ENCODE data around the gene IKZF2. TPM values are rescaled to one million over a fixed set of nuclear protein-coding genes. Genes with fewer than 3 reads are reported as not detected.

Gene IKZF2
- polyA plus RNA-seq, 4 donors: under 0.01 to 3.7 (median 0.22) TPM

GRCh38 chr2:213002383-213002782 is 149.0 kb downstream of the IKZF2 start:
- FAIRE-seq (no peak), DNase-seq (no peak)
- no peak overlapping the region for H3K4me3 ChIP-seq (ENCODE audit: low read depth in 1 of 3, low read length in 3 of 3)
- H3K27me3 ChIP-seq (ENCODE audit: control insufficient read depth in 3 of 3, insufficient read depth in 3 of 3, low read length in 3 of 3): no peaks in the 10 kb centered on the region
- no peaks in the 10 kb centered on the region for H3K9me3 ChIP-seq (ENCODE audit: control insufficient read depth in 2 of 2, insufficient read depth in 1 of 2, low read depth in 1 of 2, low read length in 1 of 2)
- no peaks in the 10 kb centered on the region for H3K36me3 ChIP-seq (ENCODE audit: control insufficient read depth in 3 of 3, insufficient read depth in 2 of 3, low read depth in 1 of 3, low read length in 3 of 3)
- no peak overlapping the region for H3K27ac ChIP-seq (ENCODE audit: low read depth in 1 of 3, low read length in 2 of 3)
- H3K4me1 ChIP-seq (ENCODE audit: control insufficient read depth in 3 of 3, insufficient read depth in 2 of 3, low read depth in 1 of 3, low read length in 2 of 3): no peaks in the 10 kb centered on the region

GRCh38 chr2:213001297-213001910 is 150.0 kb downstream of the IKZF2 start:
- no peaks in the 10 kb centered on the region for H3K4me1 ChIP-seq (ENCODE audit: control insufficient read depth in 3 of 3, insufficient read depth in 2 of 3, low read depth in 1 of 3, low read length in 2 of 3)
- no peaks in the 10 kb centered on the region for H3K27me3 ChIP-seq (ENCODE audit: control insufficient read depth in 3 of 3, insufficient read depth in 3 of 3, low read length in 3 of 3)
- 50 to 69% (median 55%) methylated on average over 3 of the region's 3 CpGs for WGBS, 3 donors
- no peaks in the 10 kb centered on the region for H3K9me3 ChIP-seq (ENCODE audit: control insufficient read depth in 2 of 2, insufficient read depth in 1 of 2, low read depth in 1 of 2, low read length in 1 of 2)
- H3K27ac ChIP-seq (ENCODE audit: low read depth in 1 of 3, low read length in 2 of 3): no peak overlapping the region
- DNase-seq (no peak), FAIRE-seq (no peak)
- no peak overlapping the region for H3K4me3 ChIP-seq (ENCODE audit: low read depth in 1 of 3, low read length in 3 of 3)
- no peaks in the 10 kb centered on the region for H3K36me3 ChIP-seq (ENCODE audit: control insufficient read depth in 3 of 3, insufficient read depth in 2 of 3, low read depth in 1 of 3, low read length in 3 of 3)

GRCh38 chr2:212998626-212999359 is 152.6 kb downstream of the IKZF2 start:
- FAIRE-seq: no peak
- H3K4me3 ChIP-seq (ENCODE audit: low read depth in 1 of 3, low read length in 3 of 3): no peak overlapping the region
- WGBS, 3 donors: 83 to 91% (median 87%) methylated on average over 2 of the region's 2 CpGs
- H3K27me3 ChIP-seq (ENCODE audit: control insufficient read depth in 3 of 3, insufficient read depth in 3 of 3, low read length in 3 of 3): no peaks in the 10 kb centered on the region
- no peaks in the 10 kb centered on the region for H3K4me1 ChIP-seq (ENCODE audit: control insufficient read depth in 3 of 3, insufficient read depth in 2 of 3, low read depth in 1 of 3, low read length in 2 of 3)
- DNase-seq: no peak
- H3K27ac ChIP-seq (ENCODE audit: low read depth in 1 of 3, low read length in 2 of 3): no peak overlapping the region
- no peaks in the 10 kb centered on the region for H3K36me3 ChIP-seq (ENCODE audit: control insufficient read depth in 3 of 3, insufficient read depth in 2 of 3, low read depth in 1 of 3, low read length in 3 of 3)
- no peaks in the 10 kb centered on the region for H3K9me3 ChIP-seq (ENCODE audit: control insufficient read depth in 2 of 2, insufficient read depth in 1 of 2, low read depth in 1 of 2, low read length in 1 of 2)

- DNase-seq (no peak), FAIRE-seq (no peak)
- Histone ChIP-seq H3K27me3 (ENCODE audit: control insufficient read depth in 3 of 3, insufficient read depth in 3 of 3, low read length in 3 of 3) (no peaks in the 10 kb centered on the region), H3K36me3 (ENCODE audit: control insufficient read depth in 3 of 3, insufficient read depth in 2 of 3, low read depth in 1 of 3, low read length in 3 of 3) (no peaks in the 10 kb centered on the region), H3K4me1 (ENCODE audit: control insufficient read depth in 3 of 3, insufficient read depth in 2 of 3, low read depth in 1 of 3, low read length in 2 of 3) (no peaks in the 10 kb centered on the region), H3K4me3 (ENCODE audit: low read depth in 1 of 3, low read length in 3 of 3) (no peak overlapping the region), H3K9me3 (ENCODE audit: control insufficient read depth in 2 of 2, insufficient read depth in 1 of 2, low read depth in 1 of 2, low read length in 1 of 2) (no peaks in the 10 kb centered on the region), H3K27ac (ENCODE audit: low read depth in 1 of 3, low read length in 2 of 3) (no peak overlapping the region)
- WGBS, 3 donors: 60 to 68% (median 68%) methylated on average over 3 of the region's 3 CpGs
Observed at GRCh38 chr2:212997526-212998020, 153.8 kb downstream of the IKZF2 start.

GRCh38 chr2:212995920-212996319 is 155.5 kb downstream of the IKZF2 start:
- H3K9me3 ChIP-seq (ENCODE audit: control insufficient read depth in 2 of 2, insufficient read depth in 1 of 2, low read depth in 1 of 2, low read length in 1 of 2): no peaks in the 10 kb centered on the region
- H3K36me3 ChIP-seq (ENCODE audit: control insufficient read depth in 3 of 3, insufficient read depth in 2 of 3, low read depth in 1 of 3, low read length in 3 of 3): no peaks in the 10 kb centered on the region
- H3K27me3 ChIP-seq (ENCODE audit: control insufficient read depth in 3 of 3, insufficient read depth in 3 of 3, low read length in 3 of 3): no peaks in the 10 kb centered on the region
- no peak overlapping the region for H3K27ac ChIP-seq (ENCODE audit: low read depth in 1 of 3, low read length in 2 of 3)
- 80 to 87% (median 85%) methylated on average over 2 of the region's 2 CpGs for WGBS, 3 donors
- H3K4me1 ChIP-seq (ENCODE audit: control insufficient read depth in 3 of 3, insufficient read depth in 2 of 3, low read depth in 1 of 3, low read length in 2 of 3): no peaks in the 10 kb centered on the region
- DNase-seq: no peak
- FAIRE-seq: no peak
- no peak overlapping the region for H3K4me3 ChIP-seq (ENCODE audit: low read depth in 1 of 3, low read length in 3 of 3)

GRCh38 chr2:212994976-212995375 is 156.4 kb downstream of the IKZF2 start:
- no peaks in the 10 kb centered on the region for H3K9me3 ChIP-seq (ENCODE audit: control insufficient read depth in 2 of 2, insufficient read depth in 1 of 2, low read depth in 1 of 2, low read length in 1 of 2)
- no peaks in the 10 kb centered on the region for H3K36me3 ChIP-seq (ENCODE audit: control insufficient read depth in 3 of 3, insufficient read depth in 2 of 3, low read depth in 1 of 3, low read length in 3 of 3)
- FAIRE-seq (no peak), DNase-seq (no peak)
- no peaks in the 10 kb centered on the region for H3K27me3 ChIP-seq (ENCODE audit: control insufficient read depth in 3 of 3, insufficient read depth in 3 of 3, low read length in 3 of 3)
- no peaks in the 10 kb centered on the region for H3K4me1 ChIP-seq (ENCODE audit: control insufficient read depth in 3 of 3, insufficient read depth in 2 of 3, low read depth in 1 of 3, low read length in 2 of 3)
- H3K4me3 ChIP-seq (ENCODE audit: low read depth in 1 of 3, low read length in 3 of 3): no peak overlapping the region
- H3K27ac ChIP-seq (ENCODE audit: low read depth in 1 of 3, low read length in 2 of 3): no peak overlapping the region

- Histone ChIP-seq H3K4me1 (ENCODE audit: control insufficient read depth in 3 of 3, insufficient read depth in 2 of 3, low read depth in 1 of 3, low read length in 2 of 3) (no peaks in the 10 kb centered on the region), H3K27me3 (ENCODE audit: control insufficient read depth in 3 of 3, insufficient read depth in 3 of 3, low read length in 3 of 3) (no peaks in the 10 kb centered on the region), H3K27ac (ENCODE audit: low read depth in 1 of 3, low read length in 2 of 3) (no peak overlapping the region), H3K36me3 (ENCODE audit: control insufficient read depth in 3 of 3, insufficient read depth in 2 of 3, low read depth in 1 of 3, low read length in 3 of 3) (no peaks in the 10 kb centered on the region), H3K9me3 (ENCODE audit: control insufficient read depth in 2 of 2, insufficient read depth in 1 of 2, low read depth in 1 of 2, low read length in 1 of 2) (no peaks in the 10 kb centered on the region), H3K4me3 (ENCODE audit: low read depth in 1 of 3, low read length in 3 of 3) (no peak overlapping the region)
- no peak for DNase-seq
- WGBS, 3 donors: 86 to 100% (median 96%) methylated on average over 1 of the region's 1 CpG
- no peak for FAIRE-seq
Observed at GRCh38 chr2:212991120-212991519, 160.3 kb downstream of the IKZF2 start.

GRCh38 chr2:212990697-212991096 is 160.7 kb downstream of the IKZF2 start:
- Histone ChIP-seq H3K27ac (ENCODE audit: low read depth in 1 of 3, low read length in 2 of 3) (no peak overlapping the region), H3K4me3 (ENCODE audit: low read depth in 1 of 3, low read length in 3 of 3) (no peak overlapping the region), H3K4me1 (ENCODE audit: control insufficient read depth in 3 of 3, insufficient read depth in 2 of 3, low read depth in 1 of 3, low read length in 2 of 3) (no peaks in the 10 kb centered on the region), H3K9me3 (ENCODE audit: control insufficient read depth in 2 of 2, insufficient read depth in 1 of 2, low read depth in 1 of 2, low read length in 1 of 2) (no peaks in the 10 kb centered on the region), H3K36me3 (ENCODE audit: control insufficient read depth in 3 of 3, insufficient read depth in 2 of 3, low read depth in 1 of 3, low read length in 3 of 3) (no peaks in the 10 kb centered on the region), H3K27me3 (ENCODE audit: control insufficient read depth in 3 of 3, insufficient read depth in 3 of 3, low read length in 3 of 3) (no peaks in the 10 kb centered on the region)
- DNase-seq: no peak
- no peak for FAIRE-seq
- 74 to 84% (median 83%) methylated on average over 1 of the region's 1 CpG for WGBS, 3 donors

- Histone ChIP-seq H3K36me3 (ENCODE audit: control insufficient read depth in 3 of 3, insufficient read depth in 2 of 3, low read depth in 1 of 3, low read length in 3 of 3) (no peaks in the 10 kb centered on the region), H3K4me3 (ENCODE audit: low read depth in 1 of 3, low read length in 3 of 3) (no peak overlapping the region), H3K27me3 (ENCODE audit: control insufficient read depth in 3 of 3, insufficient read depth in 3 of 3, low read length in 3 of 3) (no peaks in the 10 kb centered on the region), H3K9me3 (ENCODE audit: control insufficient read depth in 2 of 2, insufficient read depth in 1 of 2, low read depth in 1 of 2, low read length in 1 of 2) (no peaks in the 10 kb centered on the region), H3K27ac (ENCODE audit: low read depth in 1 of 3, low read length in 2 of 3) (no peak overlapping the region), H3K4me1 (ENCODE audit: control insufficient read depth in 3 of 3, insufficient read depth in 2 of 3, low read depth in 1 of 3, low read length in 2 of 3) (no peaks in the 10 kb centered on the region)
- WGBS, 3 donors: 88 to 90% (median 88%) methylated on average over 4 of the region's 4 CpGs
- FAIRE-seq (no peak), DNase-seq (no peak)
Observed at GRCh38 chr2:212987492-212987891, 163.9 kb downstream of the IKZF2 start.
